Kidney (tissue), 14 donors: ENCODE measurements around the gene TRERF1. TPM values are rescaled to one million over a fixed set of nuclear protein-coding genes. Genes with fewer than 3 reads are reported as not detected.
"Not testable (repeated sequence)": the region's sequence is repeated elsewhere in the genome, so short reads cannot be mapped to it uniquely, and the experiment has no call there.

Experiments
- DNase-seq, 5 donors: peaks; one replicate each; pipeline ENCODE4 v3.0.0-alpha.2; 2013 to 2020
- FAIRE-seq: peaks from 2 replicates; lab custom pipeline; 2012; peaks lifted over from hg19 to GRCh38; lab: Jason Lieb, UNC
- H3K27ac ChIP-seq, 2 donors: one replicate each; pipeline ENCODE4 v1.7.0; 2013; ENCODE audit warnings: low read depth in 2 of 2, low read length in 2 of 2, inconsistent platforms in 1 of 2
- H3K27me3 ChIP-seq: one replicate; pipeline ENCODE4 v1.7.1; 2013; ENCODE audit warnings: low read length, inconsistent platforms; ENCODE audit not compliant: control insufficient read depth, insufficient read depth
- H3K36me3 ChIP-seq, 3 donors: one replicate each; pipeline versions ENCODE4 v1.7.0 to v1.7.1; 2013; ENCODE audit warnings: low read length in 3 of 3, control low read depth in 1 of 3, inconsistent platforms in 1 of 3; ENCODE audit not compliant: insufficient read depth in 3 of 3, control insufficient read depth in 2 of 3
- H3K4me1 ChIP-seq, 3 donors: one replicate each; pipeline versions ENCODE4 v1.7.0 to v1.7.1; 2013; ENCODE audit warnings: low read length in 3 of 3, inconsistent platforms in 1 of 3, low read depth in 1 of 3; ENCODE audit not compliant: control insufficient read depth in 2 of 3, insufficient read depth in 2 of 3
- H3K4me3 ChIP-seq, 3 donors: one replicate each; pipeline versions ENCODE4 v1.7.0 to v1.8.1; 2013; ENCODE audit warnings: low read length in 3 of 3, control low read depth in 1 of 3, inconsistent platforms in 1 of 3
- H3K9ac ChIP-seq, 3 donors: one replicate each; pipeline versions ENCODE4 v1.7.0 to v1.7.1; 2013; ENCODE audit warnings: low read length in 3 of 3, control low read depth in 1 of 3, inconsistent platforms in 1 of 3
- H3K9me3 ChIP-seq, 3 donors: one replicate each; pipeline versions ENCODE4 v1.7.0 to v1.7.1; 2013; ENCODE audit warnings: low read length in 3 of 3, control low read depth in 1 of 3, inconsistent platforms in 1 of 3; ENCODE audit not compliant: control insufficient read depth in 2 of 3, insufficient read depth in 1 of 3
- intact Hi-C: fragments of 100-400 bp; cut with DNase I; formaldehyde crosslinking; loops from one replicate; pipeline ENCODE4 v1.11.1; 2022
- polyA plus RNA-seq: library from polyadenylated mRNA; stranded (reverse); fragments of 350-450 nt; fragmentation: Illumina TruSeq; extraction: RNeasy Lipid Tissue Mini Kit (QIAGEN cat#74804); gene quantifications from one replicate; pipeline ENCODE4 v1.2.3, GENCODE V29; 2014; ENCODE audit warnings: low read depth, low replicate concordance; ENCODE audit not compliant: insufficient read depth
- total RNA-seq: library from RNA; stranded (reverse); fragmentation: NEBNext Ultra II Directional; extraction: Animal tissue kit (Norgen Biotek cat#: 25700); gene quantifications from one replicate; pipeline ENCODE4 v1.2.1, GENCODE V29; 2021
- TF ChIP-seq, protein P1 (sequence below): IDR thresholded peaks from 3 replicates; pipeline ENCODE4 v1.5.1; 2012; ENCODE audit warnings: mild to moderate bottlenecking, moderate library complexity, borderline replicate concordance; ENCODE audit not compliant: insufficient read depth; ENCODE audit errors: extremely low read depth
- donor health status: control.
- donor health status: control.
- donor health status: control.
- donor health status: control.
- donor health status: control.
- donor health status: DM: yes; HTN: yes; CAD: no.
- donor health status: Normal renal cell carcinoma (clear cell type).

Gene TRERF1
- total and polyA plus RNA-seq, 2 donors from 2014 or later, result 1.5 to 8.4 TPM

DNA sequence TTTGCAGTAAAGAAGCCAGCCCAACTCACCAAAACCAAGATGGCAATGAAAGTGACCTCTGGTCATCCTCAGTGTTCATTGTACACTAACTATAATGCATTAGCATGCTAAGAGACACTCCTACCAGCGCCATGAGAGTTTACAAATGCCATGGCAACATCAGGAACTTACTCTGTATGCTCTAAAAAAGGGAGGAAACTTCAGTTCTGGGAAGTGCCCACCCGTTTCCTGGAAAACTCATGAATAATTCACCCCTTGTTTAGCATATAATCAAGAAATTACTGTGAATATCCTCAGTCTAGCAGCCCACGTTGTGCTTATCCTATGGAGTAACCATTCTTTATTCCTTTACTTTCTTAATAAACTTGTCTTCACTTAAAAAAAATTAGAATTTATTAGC is 19.4 kb upstream of the TRERF1 start:
- no peak for DNase-seq
- intact Hi-C loops, result no loop called here
- TF ChIP-seq, protein P1, sequence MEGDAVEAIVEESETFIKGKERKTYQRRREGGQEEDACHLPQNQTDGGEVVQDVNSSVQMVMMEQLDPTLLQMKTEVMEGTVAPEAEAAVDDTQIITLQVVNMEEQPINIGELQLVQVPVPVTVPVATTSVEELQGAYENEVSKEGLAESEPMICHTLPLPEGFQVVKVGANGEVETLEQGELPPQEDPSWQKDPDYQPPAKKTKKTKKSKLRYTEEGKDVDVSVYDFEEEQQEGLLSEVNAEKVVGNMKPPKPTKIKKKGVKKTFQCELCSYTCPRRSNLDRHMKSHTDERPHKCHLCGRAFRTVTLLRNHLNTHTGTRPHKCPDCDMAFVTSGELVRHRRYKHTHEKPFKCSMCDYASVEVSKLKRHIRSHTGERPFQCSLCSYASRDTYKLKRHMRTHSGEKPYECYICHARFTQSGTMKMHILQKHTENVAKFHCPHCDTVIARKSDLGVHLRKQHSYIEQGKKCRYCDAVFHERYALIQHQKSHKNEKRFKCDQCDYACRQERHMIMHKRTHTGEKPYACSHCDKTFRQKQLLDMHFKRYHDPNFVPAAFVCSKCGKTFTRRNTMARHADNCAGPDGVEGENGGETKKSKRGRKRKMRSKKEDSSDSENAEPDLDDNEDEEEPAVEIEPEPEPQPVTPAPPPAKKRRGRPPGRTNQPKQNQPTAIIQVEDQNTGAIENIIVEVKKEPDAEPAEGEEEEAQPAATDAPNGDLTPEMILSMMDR, result no peak
- no peaks in the 10 kb centered on the region for H3K27me3 ChIP-seq
- H3K27ac ChIP-seq, result no peak overlapping the region
- peaks cover 0 to 5% (median 0%) of the 10 kb centered on the region in 3 donors for H3K9me3 ChIP-seq
- no peak for FAIRE-seq
- no peak overlapping the region for H3K4me3 ChIP-seq
- H3K4me1 ChIP-seq, result no peaks in the 10 kb centered on the region
- no peaks in the 10 kb centered on the region for H3K36me3 ChIP-seq
- H3K9ac ChIP-seq, result no peak overlapping the region

DNA sequence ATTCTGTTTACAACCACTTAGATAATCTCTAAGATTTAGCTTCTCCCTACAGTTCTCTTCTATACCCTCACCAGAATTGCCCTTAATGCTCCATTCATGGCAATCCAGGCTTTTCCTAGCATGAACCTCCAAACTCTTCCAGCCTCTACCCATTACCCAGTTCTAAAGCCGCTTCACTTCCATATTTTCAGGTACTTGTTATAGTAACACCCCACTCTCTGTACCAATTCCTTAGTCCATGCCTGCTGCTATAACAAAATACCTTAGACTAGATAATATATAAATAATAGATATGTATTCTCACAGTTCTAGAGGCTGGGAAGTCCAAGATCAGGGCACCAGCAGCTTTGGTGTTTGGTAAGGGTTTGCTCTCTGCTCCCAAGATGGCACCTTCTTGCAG is 16.5 kb upstream of the TRERF1 start:
- peaks cover 0 to 5% (median 0%) of the 10 kb centered on the region in 3 donors for H3K9me3 ChIP-seq
- no peaks in the 10 kb centered on the region for H3K4me1 ChIP-seq
- H3K27me3 ChIP-seq, result no peaks in the 10 kb centered on the region
- FAIRE-seq (no peak), DNase-seq (no peak)
- intact Hi-C loops, result no loop called here
- no peak overlapping the region for H3K4me3 ChIP-seq
- no peaks in the 10 kb centered on the region for H3K36me3 ChIP-seq
- H3K27ac ChIP-seq, result no peak overlapping the region
- TF ChIP-seq, protein P1, result no peak
- no peak overlapping the region for H3K9ac ChIP-seq

DNA sequence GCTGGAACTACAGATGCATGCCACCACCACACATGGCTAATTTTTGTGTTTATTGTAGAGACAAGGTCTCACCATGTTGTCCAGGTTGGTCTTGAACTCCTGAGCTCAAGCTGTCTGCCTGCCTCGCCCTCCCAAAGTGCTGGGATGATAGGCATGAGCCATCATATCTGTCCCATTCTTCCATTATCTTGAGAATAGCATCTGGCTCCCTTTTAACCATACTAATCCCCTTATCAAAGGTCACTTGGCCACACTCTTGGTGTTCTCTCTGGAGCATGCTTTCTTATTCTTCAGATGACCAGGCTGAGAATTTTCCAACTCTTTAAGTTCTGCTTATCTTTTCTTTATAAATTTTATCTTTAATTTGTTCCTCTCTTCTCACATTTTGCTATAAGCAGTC is 15.9 kb upstream of the TRERF1 start:
- intact Hi-C loops, result no loop called here
- no peaks in the 10 kb centered on the region for H3K4me1 ChIP-seq
- H3K4me3 ChIP-seq, result no peak overlapping the region
- FAIRE-seq, result no peak
- peaks cover 0 to 5% (median 0%) of the 10 kb centered on the region in 3 donors for H3K9me3 ChIP-seq
- no peaks in the 10 kb centered on the region for H3K27me3 ChIP-seq
- no peaks in the 10 kb centered on the region for H3K36me3 ChIP-seq
- TF ChIP-seq, protein P1, result no peak
- no peak overlapping the region for H3K27ac ChIP-seq
- no peak overlapping the region for H3K9ac ChIP-seq
- DNase-seq, result no peak

DNA sequence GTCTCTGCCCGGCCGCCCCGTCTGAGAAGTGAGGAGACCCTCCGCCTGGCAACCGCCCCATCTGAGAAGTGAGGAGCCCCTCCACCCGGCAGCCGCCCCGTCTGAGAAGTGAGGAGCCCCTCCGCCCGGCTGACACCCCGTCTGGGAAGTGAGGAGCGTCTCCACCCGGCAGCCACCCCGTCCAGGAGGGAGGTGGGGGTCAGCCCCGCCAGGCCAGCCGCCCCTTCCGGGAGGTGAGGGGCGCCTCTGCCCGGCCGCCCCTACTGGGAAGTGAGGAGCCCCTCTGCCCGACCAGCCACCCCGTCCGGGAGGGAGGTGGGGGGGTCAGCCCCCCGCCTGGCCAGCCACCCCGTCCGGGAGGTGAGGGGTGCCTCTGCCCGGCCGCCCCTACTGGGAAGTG is 14.7 kb upstream of the TRERF1 start:
- H3K4me3 ChIP-seq, H3K4me1 ChIP-seq, H3K36me3 ChIP-seq, H3K9ac ChIP-seq, intact Hi-C loops, H3K27ac ChIP-seq, FAIRE-seq, H3K9me3 ChIP-seq, H3K27me3 ChIP-seq: not testable (repeated sequence)
- peak in 1 of 5 donors; percentile 37 for DNase-seq
